ENCODE measurements around the gene MRPL17.
"Not testable (repeated sequence)": the region's sequence is repeated elsewhere in the genome, so short reads cannot be mapped to it uniquely, and the experiment has no call there.

DNA sequence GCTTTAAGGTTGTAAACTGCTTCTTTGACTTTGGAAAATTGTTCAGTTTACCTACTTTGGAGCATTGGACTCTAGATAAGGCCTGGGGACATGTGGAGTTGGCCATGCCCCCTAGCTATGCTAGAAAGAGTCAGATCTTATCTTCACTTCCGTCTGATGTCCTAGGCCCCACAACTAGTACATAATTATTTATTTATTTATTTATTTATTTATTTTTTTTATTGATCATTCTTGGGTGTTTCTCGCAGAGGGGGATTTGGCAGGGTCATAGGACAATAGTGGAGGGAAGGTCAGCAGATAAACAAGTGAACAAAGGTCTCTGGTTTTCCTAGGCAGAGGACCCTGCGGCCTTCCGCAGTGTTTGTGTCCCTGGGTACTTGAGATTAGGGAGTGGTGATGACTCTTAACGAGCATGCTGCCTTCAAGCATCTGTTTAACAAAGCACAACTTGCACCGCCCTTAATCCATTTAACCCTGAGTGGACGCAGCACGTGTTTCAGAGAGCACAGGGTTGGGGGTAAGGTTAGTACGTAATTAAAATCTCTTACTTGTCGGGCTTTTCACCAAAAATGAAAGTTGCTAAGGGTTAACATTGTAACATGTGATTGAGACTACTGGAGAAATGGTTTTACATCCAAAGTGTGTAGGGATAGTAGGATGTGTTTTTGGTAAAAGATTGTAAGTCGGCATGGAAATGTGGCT is 7.4 kb upstream of the MRPL17 start:
- TF ChIP-seq, protein P1, sequence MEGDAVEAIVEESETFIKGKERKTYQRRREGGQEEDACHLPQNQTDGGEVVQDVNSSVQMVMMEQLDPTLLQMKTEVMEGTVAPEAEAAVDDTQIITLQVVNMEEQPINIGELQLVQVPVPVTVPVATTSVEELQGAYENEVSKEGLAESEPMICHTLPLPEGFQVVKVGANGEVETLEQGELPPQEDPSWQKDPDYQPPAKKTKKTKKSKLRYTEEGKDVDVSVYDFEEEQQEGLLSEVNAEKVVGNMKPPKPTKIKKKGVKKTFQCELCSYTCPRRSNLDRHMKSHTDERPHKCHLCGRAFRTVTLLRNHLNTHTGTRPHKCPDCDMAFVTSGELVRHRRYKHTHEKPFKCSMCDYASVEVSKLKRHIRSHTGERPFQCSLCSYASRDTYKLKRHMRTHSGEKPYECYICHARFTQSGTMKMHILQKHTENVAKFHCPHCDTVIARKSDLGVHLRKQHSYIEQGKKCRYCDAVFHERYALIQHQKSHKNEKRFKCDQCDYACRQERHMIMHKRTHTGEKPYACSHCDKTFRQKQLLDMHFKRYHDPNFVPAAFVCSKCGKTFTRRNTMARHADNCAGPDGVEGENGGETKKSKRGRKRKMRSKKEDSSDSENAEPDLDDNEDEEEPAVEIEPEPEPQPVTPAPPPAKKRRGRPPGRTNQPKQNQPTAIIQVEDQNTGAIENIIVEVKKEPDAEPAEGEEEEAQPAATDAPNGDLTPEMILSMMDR (IDR thresholded peaks at IDR 0.05): not testable (repeated sequence)
- TF ChIP-seq POLR2A (IDR thresholded peaks at IDR 0.05): not testable (repeated sequence)

All from esophagus squamous epithelium (tissue), 4 donors.